Left ventricle myocardium inferior (tissue), 1 donor: ENCODE data around the gene SGCE. TPM values are rescaled to one million over a fixed set of nuclear protein-coding genes. Genes with fewer than 3 reads are reported as not detected.

ENCODE experiments used
- DNase-seq: peaks from one replicate; pipeline ENCODE4 v3.0.0-alpha.2; 2020
- H3K27ac ChIP-seq: fragments of 200-600 bp; replicated peaks from 2 replicates; pipeline ENCODE4 v1.8.0; 2021
- H3K27me3 ChIP-seq: fragments of 200-600 bp; 2 replicates; pipeline ENCODE4 v1.8.0; 2021; ENCODE audit warnings: low read depth
- H3K36me3 ChIP-seq: fragments of 200-600 bp; 2 replicates; pipeline ENCODE4 v1.8.0; 2021
- H3K4me1 ChIP-seq: fragments of 200-600 bp; 2 replicates; pipeline ENCODE4 v1.8.0; 2021
- H3K4me3 ChIP-seq: fragments of 200-600 bp; 2 replicates; pipeline ENCODE4 v1.8.0; 2021; ENCODE audit warnings: mild to moderate bottlenecking, moderate library complexity
- H3K9me3 ChIP-seq: fragments of 200-600 bp; replicated peaks from 2 replicates; pipeline ENCODE4 v1.8.0; 2021
- intact Hi-C: fragments of 100-400 bp; cut with micrococcal nuclease; formaldehyde crosslinking; loops from one replicate; pipeline ENCODE4 v1.11.0; 2022
- total RNA-seq: library from RNA; stranded (reverse); fragmentation: NEBNext Ultra II Directional; extraction: Animal tissue kit (Norgen Biotek cat#: 25700); gene quantifications from one replicate; pipeline ENCODE4 v1.2.1, GENCODE V29; 2021
- TF ChIP-seq, protein P1 (sequence below): fragments of 200-600 bp; IDR thresholded peaks from 2 replicates; pipeline ENCODE4 v1.8.0; 2021; ENCODE audit warnings: antibody characterized with exemption, mild to moderate bottlenecking, borderline replicate concordance
- donor health status: DM: no; HTN: yes; CAD: no; lungs with severe emphysema.

SGCE gene
- total RNA-seq, 1 donor from 2014 or later: 20.1 TPM

DNA sequence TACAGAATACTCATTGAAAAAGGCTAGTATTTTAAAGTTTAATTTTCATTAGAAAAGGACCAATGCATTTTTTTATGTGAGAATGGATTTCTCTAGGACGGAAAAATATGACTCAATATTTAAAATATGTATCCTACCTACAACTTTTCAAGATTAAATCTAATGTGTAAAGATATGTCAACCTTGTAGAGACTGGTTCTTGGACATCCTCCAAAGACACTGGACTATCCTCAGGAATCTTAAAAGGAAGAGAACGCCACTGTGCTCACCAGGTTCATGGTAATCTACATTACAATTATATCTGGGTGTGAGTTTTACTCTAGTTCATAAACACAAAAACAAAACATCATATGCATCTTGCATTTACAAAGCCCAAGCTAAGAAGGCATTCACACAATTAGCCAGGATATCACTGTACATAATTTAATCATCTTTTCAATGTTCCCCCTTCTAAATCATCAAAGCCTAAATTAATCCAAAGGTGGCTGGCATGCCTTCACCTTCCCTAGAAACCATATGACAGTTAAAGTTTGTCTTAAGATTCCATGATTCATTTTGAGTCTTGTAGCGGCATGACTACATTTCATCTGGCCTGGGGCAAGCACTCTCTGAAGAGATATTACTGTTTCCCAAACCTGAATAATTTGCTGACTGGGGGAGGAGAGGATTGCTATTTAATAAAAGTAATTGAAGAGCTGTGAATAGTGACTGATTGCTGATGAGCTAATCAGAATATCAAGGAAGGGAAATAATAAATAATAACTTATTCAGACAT, 12.0 kb downstream of the SGCE start:
- TF ChIP-seq, protein P1, sequence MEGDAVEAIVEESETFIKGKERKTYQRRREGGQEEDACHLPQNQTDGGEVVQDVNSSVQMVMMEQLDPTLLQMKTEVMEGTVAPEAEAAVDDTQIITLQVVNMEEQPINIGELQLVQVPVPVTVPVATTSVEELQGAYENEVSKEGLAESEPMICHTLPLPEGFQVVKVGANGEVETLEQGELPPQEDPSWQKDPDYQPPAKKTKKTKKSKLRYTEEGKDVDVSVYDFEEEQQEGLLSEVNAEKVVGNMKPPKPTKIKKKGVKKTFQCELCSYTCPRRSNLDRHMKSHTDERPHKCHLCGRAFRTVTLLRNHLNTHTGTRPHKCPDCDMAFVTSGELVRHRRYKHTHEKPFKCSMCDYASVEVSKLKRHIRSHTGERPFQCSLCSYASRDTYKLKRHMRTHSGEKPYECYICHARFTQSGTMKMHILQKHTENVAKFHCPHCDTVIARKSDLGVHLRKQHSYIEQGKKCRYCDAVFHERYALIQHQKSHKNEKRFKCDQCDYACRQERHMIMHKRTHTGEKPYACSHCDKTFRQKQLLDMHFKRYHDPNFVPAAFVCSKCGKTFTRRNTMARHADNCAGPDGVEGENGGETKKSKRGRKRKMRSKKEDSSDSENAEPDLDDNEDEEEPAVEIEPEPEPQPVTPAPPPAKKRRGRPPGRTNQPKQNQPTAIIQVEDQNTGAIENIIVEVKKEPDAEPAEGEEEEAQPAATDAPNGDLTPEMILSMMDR: no peak
- intact Hi-C loops: no loop called here
- no peaks in the 10 kb centered on the region for H3K27me3 ChIP-seq

DNA sequence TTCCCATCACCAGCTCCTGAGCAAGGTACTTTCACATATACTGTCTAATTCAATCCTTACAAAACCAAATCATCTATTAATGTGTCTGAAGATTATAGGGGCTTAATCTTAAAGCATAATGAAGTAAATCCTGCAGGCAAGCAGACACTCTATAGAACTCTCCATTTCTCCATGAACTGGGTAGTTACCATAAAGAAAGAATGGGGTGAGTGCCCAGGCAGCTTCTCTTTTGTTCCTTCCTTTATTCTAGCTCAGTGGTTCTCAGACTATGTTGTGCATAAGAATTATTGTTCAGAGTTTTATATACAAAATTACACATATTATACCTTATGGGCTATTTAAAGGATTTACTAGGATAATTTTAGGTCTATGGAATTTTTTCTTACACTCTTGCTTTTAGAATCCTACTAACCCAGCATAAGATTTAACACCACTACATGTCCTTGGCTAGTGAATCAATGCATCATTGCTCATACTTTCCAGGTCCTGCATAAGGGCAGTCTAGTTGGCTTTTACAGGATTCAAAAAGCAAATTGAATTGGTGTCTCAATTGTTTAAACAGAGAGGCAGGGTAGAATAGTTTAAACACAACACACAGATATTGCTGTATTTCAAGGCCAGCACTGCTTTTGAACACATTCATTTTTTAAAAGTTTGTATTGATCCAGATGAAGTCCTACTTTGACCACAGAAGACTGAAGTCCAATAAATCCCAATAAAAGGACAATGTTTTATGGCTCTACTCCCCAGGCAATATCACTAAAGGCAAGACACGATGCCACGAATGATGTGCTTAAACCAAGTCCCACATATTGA, 12.9 kb downstream of the SGCE start:
- no peaks in the 10 kb centered on the region for H3K27me3 ChIP-seq
- no peak overlapping the region for H3K4me3 ChIP-seq
- H3K9me3 ChIP-seq: no peaks in the 10 kb centered on the region
- no peak for DNase-seq
- no peaks in the 10 kb centered on the region for H3K36me3 ChIP-seq
- TF ChIP-seq, protein P1: no peak
- H3K27ac ChIP-seq: no peak overlapping the region
- intact Hi-C loops: no loop called here
- H3K4me1 ChIP-seq: no peaks in the 10 kb centered on the region

More for the DNA sequence above, 12.0 kb downstream of the SGCE start:
- no peak overlapping the region for H3K4me3 ChIP-seq
- no peaks in the 10 kb centered on the region for H3K4me1 ChIP-seq
- no peak for DNase-seq
- no peaks in the 10 kb centered on the region for H3K9me3 ChIP-seq
- no peak overlapping the region for H3K27ac ChIP-seq
- H3K36me3 ChIP-seq: no peaks in the 10 kb centered on the region

DNA sequence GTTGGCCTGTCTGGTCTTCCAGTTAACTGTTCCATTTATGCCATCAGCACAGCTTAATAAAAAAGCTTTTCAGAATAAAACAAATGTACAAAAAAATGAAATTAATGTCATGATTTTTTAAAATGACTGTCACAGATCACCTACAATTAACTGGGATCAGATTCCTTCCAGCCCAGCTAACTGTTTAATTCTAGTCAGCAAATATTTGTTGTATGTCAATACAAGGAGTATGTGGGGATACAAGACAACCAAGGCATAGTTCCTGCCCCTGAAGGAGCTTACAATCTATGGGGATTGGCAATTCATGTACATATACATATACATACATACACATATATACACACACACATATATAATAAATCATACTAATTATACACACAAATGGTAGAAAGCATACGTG, 16.5 kb downstream of the SGCE start:
- Histone ChIP-seq H3K4me1 (no peaks in the 10 kb centered on the region), H3K27ac (no peak overlapping the region), H3K4me3 (no peak overlapping the region), H3K27me3 (no peaks in the 10 kb centered on the region), H3K9me3 (no peaks in the 10 kb centered on the region), H3K36me3 (no peaks in the 10 kb centered on the region)
- intact Hi-C loops: no loop called here
- TF ChIP-seq, protein P1: no peak
- no peak for DNase-seq

DNA sequence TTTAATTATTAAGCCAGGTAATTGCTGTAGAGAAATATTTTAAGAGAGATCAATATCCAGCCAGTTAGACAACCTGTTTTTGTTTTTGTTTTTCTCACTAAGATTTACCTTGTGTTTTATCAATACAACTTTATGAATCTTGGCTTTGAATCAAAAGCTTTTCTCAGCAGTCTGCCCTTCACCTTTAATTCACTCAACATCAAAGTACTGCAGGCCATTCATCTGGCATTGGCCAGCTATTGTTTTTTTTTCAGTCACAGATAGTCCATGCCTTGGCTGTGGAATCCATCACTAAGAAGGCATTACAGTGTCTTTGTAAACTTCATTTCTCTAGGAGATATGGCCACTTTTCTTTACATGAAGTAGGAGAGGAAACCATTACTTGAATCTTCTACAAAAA, 20.2 kb downstream of the SGCE start:
- intact Hi-C loops: no loop called here
- H3K27me3 ChIP-seq: no peaks in the 10 kb centered on the region
- no peaks in the 10 kb centered on the region for H3K36me3 ChIP-seq
- no peak overlapping the region for H3K27ac ChIP-seq
- H3K9me3 ChIP-seq: no peaks in the 10 kb centered on the region
- no peak for DNase-seq
- no peaks in the 10 kb centered on the region for H3K4me1 ChIP-seq
- TF ChIP-seq, protein P1: no peak
- H3K4me3 ChIP-seq: no peak overlapping the region

DNA sequence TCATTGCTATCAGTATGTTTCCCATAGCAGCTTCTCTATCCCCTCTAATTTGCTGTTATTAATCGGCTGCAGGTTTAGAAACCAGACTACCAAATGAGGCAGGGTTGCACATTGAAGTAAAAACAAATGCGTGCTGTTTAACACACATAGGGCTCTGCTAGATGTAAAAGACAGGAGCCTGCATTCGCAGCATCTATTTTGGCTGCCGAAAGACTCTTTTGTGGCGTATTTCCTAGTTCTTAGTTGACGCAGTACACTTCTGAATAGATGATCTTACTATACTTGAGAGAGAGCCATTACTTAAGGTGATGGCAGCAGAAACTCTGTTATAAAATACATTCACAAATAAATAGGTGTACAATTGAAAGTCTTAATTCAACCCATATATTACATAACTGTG, 21.4 kb downstream of the SGCE start:
- H3K27ac ChIP-seq: no peak overlapping the region
- H3K4me3 ChIP-seq: no peak overlapping the region
- intact Hi-C loops: no loop called here
- DNase-seq: no peak
- no peaks in the 10 kb centered on the region for H3K9me3 ChIP-seq
- TF ChIP-seq, protein P1: no peak
- H3K4me1 ChIP-seq: no peaks in the 10 kb centered on the region
- no peaks in the 10 kb centered on the region for H3K36me3 ChIP-seq
- no peaks in the 10 kb centered on the region for H3K27me3 ChIP-seq
